ENCODE data around the gene PCSK9.

PCSK9 gene

GRCh38 chr1:55060133-55060999, 21.0 kb downstream of the PCSK9 start:
- DNase-seq: no peak

DNA sequence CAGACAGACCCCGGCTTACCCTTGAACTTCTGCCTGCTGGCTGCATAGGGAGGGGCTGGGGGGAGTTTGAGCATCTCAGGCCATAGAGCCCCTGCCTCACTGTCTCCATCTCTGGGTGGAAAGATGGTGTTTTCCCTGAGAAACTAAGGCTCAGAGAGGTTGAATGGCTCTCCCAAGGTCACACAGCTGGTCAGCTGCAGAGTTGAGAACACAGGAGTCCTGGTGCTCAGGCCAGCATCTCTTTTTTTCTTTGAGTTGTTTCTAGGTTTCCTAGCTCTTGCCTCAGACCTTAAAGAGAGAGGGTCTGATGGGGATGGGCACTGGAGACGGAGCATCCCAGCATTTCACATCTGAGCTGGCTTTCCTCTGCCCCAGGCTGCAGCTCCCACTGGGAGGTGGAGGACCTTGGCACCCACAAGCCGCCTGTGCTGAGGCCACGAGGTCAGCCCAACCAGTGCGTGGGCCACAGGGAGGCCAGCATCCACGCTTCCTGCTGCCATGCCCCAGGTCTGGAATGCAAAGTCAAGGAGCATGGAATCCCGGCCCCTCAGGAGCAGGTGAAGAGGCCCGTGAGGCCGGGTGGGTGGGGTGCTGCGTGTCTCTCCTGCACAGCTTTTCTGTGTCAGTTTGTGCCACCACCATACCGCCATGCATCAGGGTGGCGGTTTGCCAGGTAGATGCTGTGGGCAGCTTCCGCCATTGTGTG, 21.8 kb downstream of the PCSK9 start:
- no peak for DNase-seq

DNA sequence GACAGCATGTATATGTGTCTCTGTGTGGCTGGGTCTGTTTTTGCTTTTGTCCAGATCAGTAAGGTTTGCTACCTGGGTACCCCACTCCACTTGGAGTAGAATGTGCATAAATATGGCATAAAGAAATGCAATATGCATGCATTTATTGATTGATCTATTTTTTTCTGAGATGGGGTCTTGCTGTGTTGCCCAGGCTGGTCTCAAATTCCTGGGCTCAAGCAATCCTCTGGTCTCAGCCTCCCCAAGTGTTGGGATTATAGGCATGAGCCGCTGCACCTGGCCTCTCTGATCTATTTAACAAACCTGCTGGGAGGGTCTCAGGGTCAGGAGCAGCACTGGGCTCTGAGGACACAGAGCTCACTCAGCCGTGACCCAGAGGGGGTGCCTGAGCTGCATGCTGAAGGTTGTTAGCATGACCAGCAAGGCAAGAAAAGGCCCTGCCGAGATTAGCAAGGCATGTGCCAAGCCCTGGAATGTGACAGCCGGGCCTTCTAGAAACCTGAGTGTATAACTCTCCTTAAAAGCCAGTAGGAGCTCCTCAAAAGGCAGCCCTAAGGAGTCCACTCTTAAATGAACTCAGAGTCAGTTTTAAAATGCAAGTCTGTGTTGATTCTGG, 22.5 kb downstream of the PCSK9 start:
- DNase-seq: no peak

DNA sequence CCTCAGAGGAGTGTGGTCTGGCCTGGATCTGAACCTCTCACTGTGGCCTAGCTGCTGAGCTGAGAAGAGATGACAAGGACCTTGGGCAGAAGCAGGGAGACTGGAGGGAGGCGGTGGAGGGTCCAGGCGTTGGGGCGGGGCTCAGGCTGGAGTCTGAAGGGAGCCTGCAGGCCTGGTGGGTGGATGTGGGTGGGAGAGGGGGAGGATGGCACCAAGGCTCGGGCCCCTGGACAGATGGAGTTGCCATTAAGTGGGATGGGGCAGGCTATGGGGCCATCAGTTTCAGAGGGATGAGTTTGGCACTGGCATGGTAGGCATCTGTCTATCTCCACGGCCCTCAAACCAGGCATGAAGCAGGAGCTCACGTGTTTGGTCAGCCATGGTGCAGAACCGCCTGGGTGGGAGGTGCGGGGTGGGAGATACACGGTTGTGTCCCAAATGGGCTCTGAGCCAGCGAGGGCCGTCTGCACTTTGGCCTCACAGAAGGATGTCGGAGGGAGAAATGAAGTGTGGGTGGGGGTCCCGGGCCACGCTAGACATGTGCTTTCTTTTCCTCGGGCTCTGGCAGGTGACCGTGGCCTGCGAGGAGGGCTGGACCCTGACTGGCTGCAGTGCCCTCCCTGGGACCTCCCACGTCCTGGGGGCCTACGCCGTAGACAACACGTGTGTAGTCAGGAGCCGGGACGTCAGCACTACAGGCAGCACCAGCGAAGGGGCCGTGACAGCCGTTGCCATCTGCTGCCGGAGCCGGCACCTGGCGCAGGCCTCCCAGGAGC, 23.6 kb downstream of the PCSK9 start:
- no peak for DNase-seq

GRCh38 chr1:55063577-55063942, 24.2 kb downstream of the PCSK9 start:
- DNase-seq: no peak

DNA sequence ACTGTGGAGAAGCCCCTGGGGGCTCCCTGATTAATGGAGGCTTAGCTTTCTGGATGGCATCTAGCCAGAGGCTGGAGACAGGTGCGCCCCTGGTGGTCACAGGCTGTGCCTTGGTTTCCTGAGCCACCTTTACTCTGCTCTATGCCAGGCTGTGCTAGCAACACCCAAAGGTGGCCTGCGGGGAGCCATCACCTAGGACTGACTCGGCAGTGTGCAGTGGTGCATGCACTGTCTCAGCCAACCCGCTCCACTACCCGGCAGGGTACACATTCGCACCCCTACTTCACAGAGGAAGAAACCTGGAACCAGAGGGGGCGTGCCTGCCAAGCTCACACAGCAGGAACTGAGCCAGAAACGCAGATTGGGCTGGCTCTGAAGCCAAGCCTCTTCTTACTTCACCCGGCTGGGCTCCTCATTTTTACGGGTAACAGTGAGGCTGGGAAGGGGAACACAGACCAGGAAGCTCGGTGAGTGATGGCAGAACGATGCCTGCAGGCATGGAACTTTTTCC, 24.8 kb downstream of the PCSK9 start:
- no peak for DNase-seq

DNA sequence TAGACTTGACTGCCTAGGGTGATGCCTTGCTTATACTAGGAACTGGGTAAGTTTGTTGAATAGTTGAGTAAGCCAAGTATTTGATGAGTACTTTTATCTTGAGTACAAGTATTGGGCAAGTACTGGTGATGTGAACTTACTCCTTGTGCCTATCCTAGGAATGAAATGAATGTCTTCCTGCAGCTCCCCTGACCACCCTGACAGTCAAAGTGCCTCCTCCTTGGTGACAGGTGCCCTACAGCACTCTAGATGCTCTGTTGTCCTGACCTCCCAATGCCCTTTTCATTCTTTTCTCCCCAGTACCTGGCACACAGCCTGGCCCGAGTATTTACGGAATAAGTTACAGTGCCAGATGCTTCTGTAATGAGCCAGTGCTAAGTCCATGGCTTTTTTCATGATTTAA, 25.5 kb downstream of the PCSK9 start:
- no peak for DNase-seq

- DNase-seq: no peak
Observed at GRCh38 chr1:55065648-55066047, 26.3 kb downstream of the PCSK9 start.

GRCh38 chr1:55067022-55067778, 27.9 kb downstream of the PCSK9 start:
- no peak for DNase-seq

DNA sequence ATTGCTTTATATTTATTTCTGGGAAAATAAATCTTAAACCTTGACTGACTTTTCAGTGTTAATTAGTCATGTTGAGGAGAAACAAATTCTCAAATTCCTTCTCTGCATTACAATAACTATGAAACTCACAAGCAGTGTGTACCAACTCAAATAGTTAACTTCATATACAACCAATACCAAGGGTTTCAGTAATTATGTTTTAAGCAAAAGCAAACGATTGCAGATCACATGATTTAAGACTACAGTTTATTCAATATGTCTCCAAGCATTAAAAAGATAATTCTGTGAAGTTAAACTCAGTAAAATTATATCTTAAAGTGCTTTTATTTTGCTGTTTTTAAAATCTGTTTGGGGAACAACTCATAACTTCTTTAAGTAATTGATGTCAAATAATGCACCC, 28.6 kb downstream of the PCSK9 start:
- DNase-seq: no peak

- DNase-seq: no peak
Observed at GRCh38 chr1:55068638-55069037, 29.3 kb downstream of the PCSK9 start.

DNA sequence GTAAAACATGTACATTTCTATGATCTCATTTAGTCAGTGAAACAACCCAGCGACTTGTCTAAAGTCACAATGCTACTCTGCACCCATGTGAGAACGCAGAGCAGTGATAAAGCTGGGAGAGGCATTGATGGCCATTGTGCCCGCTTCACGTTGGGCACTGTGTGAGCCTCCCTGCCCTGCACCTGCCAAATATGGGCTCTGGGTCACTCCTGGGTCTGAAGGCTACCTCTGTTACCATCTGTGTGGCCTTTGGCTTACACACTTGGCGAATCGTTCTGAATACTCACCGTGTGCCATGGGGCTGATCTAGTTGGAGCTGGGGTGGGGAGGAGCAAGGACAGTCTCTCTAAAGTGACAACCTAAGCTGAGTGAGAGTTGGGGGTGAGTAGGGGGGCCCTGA, 29.9 kb downstream of the PCSK9 start:
- no peak for DNase-seq

GRCh38 chr1:55070293-55071164, 31.2 kb downstream of the PCSK9 start:
- no peak for DNase-seq

- DNase-seq: no peak
Observed at GRCh38 chr1:55071477-55071876, 32.1 kb downstream of the PCSK9 start.

DNA sequence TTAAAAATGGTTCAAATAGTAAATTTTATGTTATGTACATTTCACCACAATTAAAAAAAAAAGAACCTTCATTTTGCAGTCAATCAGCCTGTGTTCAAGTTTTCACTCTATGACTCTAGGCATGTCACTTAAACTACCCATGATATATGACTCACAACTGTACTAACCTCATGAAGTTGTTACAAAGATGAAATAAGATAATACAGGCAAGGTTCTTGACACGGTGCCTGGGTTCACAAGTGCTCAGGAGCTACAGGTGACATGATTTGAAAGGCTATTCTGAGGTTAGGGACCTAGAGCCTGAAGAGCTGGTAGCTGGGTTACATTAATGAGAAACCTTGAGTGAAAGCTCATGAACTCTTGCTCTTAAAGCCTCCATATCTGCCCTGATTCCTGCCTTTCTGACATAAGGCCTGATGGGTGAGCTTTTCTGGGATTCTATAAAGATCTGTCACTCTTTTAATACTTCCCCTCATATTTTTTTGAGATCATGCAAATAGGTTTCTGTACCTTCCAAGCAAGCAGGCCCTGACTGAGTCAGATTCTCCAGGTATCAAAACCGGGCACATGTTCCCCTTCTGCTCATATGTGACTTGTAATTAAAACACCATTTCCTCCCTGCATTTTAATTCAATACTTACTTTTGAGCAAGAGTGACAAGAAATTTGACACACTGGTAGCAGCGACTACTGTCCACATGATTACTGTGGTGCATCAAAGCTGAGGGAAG, 34.0 kb downstream of the PCSK9 start:
- no peak for DNase-seq

DNA sequence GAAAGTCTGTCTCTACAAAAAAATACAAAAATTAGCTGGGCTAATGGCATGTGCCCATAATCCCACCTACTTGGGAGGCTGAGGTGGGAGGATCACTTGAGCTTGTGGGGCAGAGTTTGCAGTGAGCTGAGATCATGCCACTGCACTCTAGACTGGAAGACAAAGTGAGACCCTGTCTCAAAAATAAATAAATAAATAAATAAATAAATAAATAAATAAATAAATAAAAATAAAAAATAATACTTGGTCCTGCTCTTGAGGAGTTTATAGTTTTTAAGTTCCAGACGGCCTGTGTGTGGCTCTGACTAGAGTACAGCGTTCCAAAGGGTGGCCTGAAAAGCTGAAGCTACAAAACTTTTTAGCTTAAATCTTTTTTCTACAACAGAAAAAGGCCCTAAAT, 35.1 kb downstream of the PCSK9 start:
- no peak for DNase-seq

DNA sequence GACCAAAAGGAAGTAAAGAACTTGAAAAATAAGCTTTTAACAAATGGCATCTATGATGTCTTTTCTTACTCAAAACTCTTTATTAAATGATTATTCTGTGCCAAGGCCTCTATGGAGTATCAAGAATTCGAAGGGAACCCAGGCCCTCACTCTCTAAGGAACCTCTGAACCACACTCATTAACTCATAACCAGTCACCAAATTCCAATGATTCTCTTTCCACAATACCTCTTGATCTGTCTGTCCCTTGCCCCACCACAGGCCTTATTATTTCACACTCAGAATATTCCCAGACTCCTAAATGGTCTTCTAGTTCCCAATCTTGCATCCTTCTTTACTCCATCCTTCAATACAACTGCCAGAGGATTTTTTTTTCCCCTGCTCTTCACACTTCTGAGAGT, 37.0 kb downstream of the PCSK9 start:
- no peak for DNase-seq

DNA sequence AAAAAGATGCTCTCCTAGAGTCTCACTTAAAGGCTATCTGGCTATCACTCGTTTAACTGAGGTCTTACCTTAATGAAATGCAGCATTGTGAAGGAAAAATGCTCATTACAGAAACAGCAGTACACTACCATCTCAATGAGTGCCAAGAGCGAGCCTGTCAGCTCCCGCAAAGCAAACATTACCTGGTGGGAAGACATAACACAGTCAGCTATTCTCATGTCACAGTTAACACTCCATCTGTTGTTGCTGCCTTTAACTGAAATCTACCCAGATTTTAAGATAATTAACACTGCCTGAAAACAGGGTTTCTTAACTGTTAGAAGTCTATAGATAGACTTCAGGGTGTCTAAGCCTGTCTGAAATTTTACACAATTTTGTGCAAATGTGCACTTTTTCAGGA, 39.1 kb downstream of the PCSK9 start:
- DNase-seq: no peak

DNA sequence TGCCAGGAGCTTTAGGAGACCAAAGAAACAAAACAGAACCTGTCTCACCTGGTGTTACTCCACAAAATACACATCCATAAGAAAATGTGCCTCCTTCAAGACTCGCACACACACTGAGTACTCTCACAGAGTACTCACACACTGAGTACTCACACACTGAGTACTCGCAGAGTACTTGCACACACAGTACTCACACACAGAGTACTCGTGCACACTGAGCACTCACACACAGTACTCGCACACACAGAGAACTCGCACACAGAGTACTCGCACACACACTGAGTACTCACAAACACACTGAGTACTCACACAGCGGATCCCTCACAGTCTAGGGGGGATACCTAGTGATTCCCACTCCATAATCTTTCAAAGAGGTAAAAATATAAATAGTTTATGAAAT, 40.3 kb downstream of the PCSK9 start:
- DNase-seq: no peak

DNA sequence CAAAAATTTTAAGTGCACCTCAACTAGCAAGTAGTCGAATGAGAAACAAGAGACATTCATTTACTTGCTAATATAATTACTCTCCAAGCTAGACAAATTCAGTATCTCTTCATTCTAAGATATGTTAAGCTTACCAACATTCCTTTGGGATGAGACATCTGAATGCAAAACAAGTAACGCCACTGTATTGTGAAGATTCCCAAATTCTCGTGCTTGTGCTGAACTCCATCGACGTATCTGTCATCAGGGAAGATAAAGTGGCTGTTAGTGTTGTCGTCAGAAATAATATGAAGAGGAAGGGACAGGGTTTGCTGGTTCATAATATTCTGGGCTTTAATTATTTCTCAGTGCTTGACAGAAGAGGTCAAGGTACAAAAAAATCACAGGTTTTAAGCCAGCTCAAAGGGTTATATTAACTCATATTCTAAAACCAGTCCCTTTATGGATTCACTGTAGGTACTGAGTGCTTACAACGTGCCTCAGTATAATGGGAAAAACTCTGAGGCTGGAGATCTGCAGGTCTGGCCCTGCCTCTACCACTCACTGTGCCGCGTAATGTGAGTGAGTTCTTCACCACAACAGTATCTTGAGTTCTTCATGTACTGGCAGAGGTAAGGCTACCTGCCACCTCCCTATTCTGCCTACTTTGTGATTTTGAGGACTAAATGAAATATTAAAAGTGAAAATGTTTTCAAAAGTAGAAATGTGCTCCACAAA, 42.0 kb downstream of the PCSK9 start:
- DNase-seq: no peak
